Measurements from ENCODE around the gene MAN2A1. TPM values are rescaled to one million over a fixed set of nuclear protein-coding genes. Genes with fewer than 3 reads are reported as not detected.
A peak's percentile ranks its signal among the peaks of the same experiment; 100 is the strongest.

MAN2A1 gene
- total RNA-seq, 1 experiment from 2014 or later: 78.0 TPM

DNA sequence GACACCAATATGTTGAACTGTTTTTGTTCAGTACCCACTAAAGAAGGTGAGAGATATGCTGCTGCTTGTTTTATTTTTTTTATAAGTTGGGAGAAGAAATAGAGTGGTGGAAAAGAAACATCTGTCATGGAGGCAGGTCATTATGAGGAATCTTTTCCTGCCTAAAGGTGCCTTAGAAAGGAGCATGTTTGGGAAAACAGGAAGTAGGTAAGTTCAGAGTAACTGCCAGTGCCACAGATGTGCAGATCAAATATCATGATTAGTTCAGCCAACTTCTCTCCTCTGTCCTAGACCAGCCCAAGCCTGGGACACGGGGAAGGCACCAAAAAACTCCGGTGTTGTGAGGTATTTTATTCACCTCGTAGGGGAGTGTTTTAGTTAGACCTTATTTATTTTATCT, 144.2 kb downstream of the MAN2A1 start:
- TF ChIP-seq, protein P1, sequence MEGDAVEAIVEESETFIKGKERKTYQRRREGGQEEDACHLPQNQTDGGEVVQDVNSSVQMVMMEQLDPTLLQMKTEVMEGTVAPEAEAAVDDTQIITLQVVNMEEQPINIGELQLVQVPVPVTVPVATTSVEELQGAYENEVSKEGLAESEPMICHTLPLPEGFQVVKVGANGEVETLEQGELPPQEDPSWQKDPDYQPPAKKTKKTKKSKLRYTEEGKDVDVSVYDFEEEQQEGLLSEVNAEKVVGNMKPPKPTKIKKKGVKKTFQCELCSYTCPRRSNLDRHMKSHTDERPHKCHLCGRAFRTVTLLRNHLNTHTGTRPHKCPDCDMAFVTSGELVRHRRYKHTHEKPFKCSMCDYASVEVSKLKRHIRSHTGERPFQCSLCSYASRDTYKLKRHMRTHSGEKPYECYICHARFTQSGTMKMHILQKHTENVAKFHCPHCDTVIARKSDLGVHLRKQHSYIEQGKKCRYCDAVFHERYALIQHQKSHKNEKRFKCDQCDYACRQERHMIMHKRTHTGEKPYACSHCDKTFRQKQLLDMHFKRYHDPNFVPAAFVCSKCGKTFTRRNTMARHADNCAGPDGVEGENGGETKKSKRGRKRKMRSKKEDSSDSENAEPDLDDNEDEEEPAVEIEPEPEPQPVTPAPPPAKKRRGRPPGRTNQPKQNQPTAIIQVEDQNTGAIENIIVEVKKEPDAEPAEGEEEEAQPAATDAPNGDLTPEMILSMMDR (conservative IDR thresholded peaks at IDR 0.05): no peak
- no peak overlapping the region for H3K23ac ChIP-seq (ENCODE audit: insufficient read length, low read depth, low read length)
- no peak overlapping the region for H3T11ph ChIP-seq (ENCODE audit: low read length)
- H3K18ac ChIP-seq (ENCODE audit: insufficient read length, low read depth, low read length): no peak overlapping the region
- no peak overlapping the region for H2BK12ac ChIP-seq (ENCODE audit: insufficient read length, low read depth, low read length)
- H3K27ac ChIP-seq (ENCODE audit: insufficient read length, low read depth, low read length): no peak overlapping the region
- H3K27ac Mint-ChIP-seq: peak overlapping the region in 1 of 3 experiments; percentile 10; a peak in 1 of 7 replicates
- peaks cover 36% of the 10 kb centered on the region in 2 experiments for H3K4me1 Mint-ChIP-seq
- H3K9ac ChIP-seq (ENCODE audit: extremely low read depth, insufficient read length, low read length): no peak overlapping the region
- H2BK20ac ChIP-seq (ENCODE audit: low read depth, low read length, poor library complexity, severe bottlenecking): no peak overlapping the region
- no peak overlapping the region for H2BK120ac ChIP-seq (ENCODE audit: low read depth, low read length, poor library complexity, severe bottlenecking)
- no peaks in the 10 kb centered on the region for H3K27me3 ChIP-seq (ENCODE audit: insufficient read depth, low read length)
- WGBS (ENCODE audit: extremely low coverage, insufficient read length, low lambda C conversion rate): no CpG with 5 or more reads among the region's 3 CpGs
- no peak overlapping the region for H3K4me3 Mint-ChIP-seq
- no peaks in the 10 kb centered on the region for H3K79me1 ChIP-seq (ENCODE audit: insufficient read depth, low read depth, low read length, poor library complexity, severe bottlenecking)
- no peaks in the 10 kb centered on the region for H3K79me2 ChIP-seq (ENCODE audit: insufficient read depth, low read length)
- H3K9me3 Mint-ChIP-seq: peaks cover 13 to 14% of the 10 kb centered on the region in 2 experiments
- no peak for DNase-seq
- H3K56ac ChIP-seq (ENCODE audit: insufficient read length, low read depth, low read length): no peak overlapping the region
- H2BK15ac ChIP-seq (ENCODE audit: low read depth, low read length): no peak overlapping the region
- H3K4me1 ChIP-seq (ENCODE audit: insufficient read depth, low read length): peaks cover 6% of the 10 kb centered on the region; the same call in 1 of the 2 replicates
- no peak overlapping the region for H4K5ac ChIP-seq (ENCODE audit: insufficient read length, low read depth, low read length)
- H3K9me3 ChIP-seq (ENCODE audit: control insufficient read depth, low read depth, low read length): no peaks in the 10 kb centered on the region
- no peak overlapping the region for H2BK5ac ChIP-seq (ENCODE audit: insufficient read length, low read length)
- no peak overlapping the region for H2AK5ac ChIP-seq (ENCODE audit: insufficient read length, low read length)
- no peaks in the 10 kb centered on the region for H3K23me2 ChIP-seq (ENCODE audit: insufficient read length, low read depth, low read length, poor library complexity, severe bottlenecking)
- no peak overlapping the region for H3K4ac ChIP-seq (ENCODE audit: low read depth, low read length)
- no peak overlapping the region for H2AFZ ChIP-seq (ENCODE audit: low read length)
- no peak overlapping the region for H4K91ac ChIP-seq (ENCODE audit: insufficient read length, low read depth, low read length)
- H3K27me3 Mint-ChIP-seq (ENCODE audit: low read depth): no peaks in the 10 kb centered on the region; the same call in 1 of the 2 replicates
- H4K8ac ChIP-seq (replicated peaks; ENCODE audit: insufficient read length, low read depth, low read length): no peak overlapping the region
- H3K14ac ChIP-seq (ENCODE audit: insufficient read depth, low read length): no peak overlapping the region
- H3K36me3 Mint-ChIP-seq (ENCODE audit: insufficient read depth in 1 of 3, low read depth in 3 of 3): peaks cover 42 to 64% (median 58%) of the 10 kb centered on the region in 3 experiments
- no peak overlapping the region for H3K4me2 ChIP-seq (ENCODE audit: insufficient read depth, insufficient read length, low read length)
- H4K20me1 ChIP-seq (ENCODE audit: control insufficient read depth, insufficient read depth, insufficient read length): no peaks in the 10 kb centered on the region

Data from H9 (cell line).